Chondrocyte (in vitro differentiated cells): Measurements from ENCODE around the gene ECHS1. TPM values are rescaled to one million over a fixed set of nuclear protein-coding genes. Genes with fewer than 3 reads are reported as not detected.

Source experiments
- DNase-seq: peaks from one replicate; pipeline ENCODE4 v3.0.0; 2021; ENCODE audit warnings: mixed read lengths, low spot score
- H3K27ac Mint-ChIP-seq: one replicate; pipeline ENCODE4 v1.8.0; 2021; ENCODE audit warnings: mild to moderate bottlenecking, moderate library complexity, mixed read lengths; ENCODE audit not compliant: unreplicated experiment
- H3K27me3 Mint-ChIP-seq: 2 replicates; pipeline ENCODE4 v1.8.0; 2021; ENCODE audit warnings: low read depth, mixed read lengths
- H3K36me3 Mint-ChIP-seq: 2 replicates; pipeline ENCODE4 v1.8.0; 2021; ENCODE audit warnings: low read depth, mixed read lengths
- H3K4me1 Mint-ChIP-seq: 2 replicates; pipeline ENCODE4 v1.8.0; 2021; ENCODE audit warnings: low read depth, mild to moderate bottlenecking, mixed read lengths
- H3K4me3 Mint-ChIP-seq: one replicate; pipeline ENCODE4 v1.8.0; 2021; ENCODE audit warnings: mild to moderate bottlenecking, moderate library complexity, mixed read lengths; ENCODE audit not compliant: unreplicated experiment
- H3K9me3 Mint-ChIP-seq: 2 replicates; pipeline ENCODE4 v1.8.0; 2021; ENCODE audit warnings: low read depth, mixed read lengths
- total RNA-seq: library from RNA; stranded (reverse); gene quantifications from 3 replicates; pipeline ENCODE4 v1.2.1, GENCODE V29; 2021
- TF ChIP-seq, protein P1 (sequence below): fragments of 200-600 bp; sonication (generic); IDR thresholded peaks from 2 replicates; pipeline ENCODE4 v1.5.0; 2021; ENCODE audit warnings: antibody characterized with exemption, mild to moderate bottlenecking, moderate library complexity

The ECHS1 gene
- total RNA-seq, 1 donor from 2014 or later: 58.9 TPM

DNA sequence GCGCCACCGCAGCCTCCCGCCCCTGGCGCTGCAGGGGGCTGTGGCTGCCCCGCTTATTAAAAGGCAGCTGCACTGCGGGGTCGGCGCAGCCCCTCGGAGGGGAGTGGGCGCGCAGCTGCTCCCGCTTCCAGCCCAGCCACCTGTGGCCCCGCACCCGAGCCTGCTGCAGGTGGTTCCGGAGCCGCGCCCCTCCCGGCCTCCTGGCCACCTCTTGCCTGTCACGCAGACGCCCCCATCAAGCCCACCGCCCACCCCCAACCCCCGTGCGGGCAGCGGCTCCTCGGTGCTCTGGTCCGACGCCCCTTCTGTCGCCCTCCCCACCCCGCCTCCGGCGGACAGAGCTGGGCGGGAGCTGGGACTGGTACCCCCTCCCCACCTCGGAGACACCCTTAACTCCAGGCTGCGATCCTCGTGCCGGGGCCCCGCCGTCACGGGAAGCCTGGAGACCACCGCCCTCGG is 37.0 kb downstream of the ECHS1 start:
- H3K9me3 Mint-ChIP-seq: no peaks in the 10 kb centered on the region
- H3K27me3 Mint-ChIP-seq: peaks cover 22% of the 10 kb centered on the region
- no peaks in the 10 kb centered on the region for H3K36me3 Mint-ChIP-seq
- no peak overlapping the region for H3K4me3 Mint-ChIP-seq
- H3K27ac Mint-ChIP-seq: no peak overlapping the region
- TF ChIP-seq, protein P1, sequence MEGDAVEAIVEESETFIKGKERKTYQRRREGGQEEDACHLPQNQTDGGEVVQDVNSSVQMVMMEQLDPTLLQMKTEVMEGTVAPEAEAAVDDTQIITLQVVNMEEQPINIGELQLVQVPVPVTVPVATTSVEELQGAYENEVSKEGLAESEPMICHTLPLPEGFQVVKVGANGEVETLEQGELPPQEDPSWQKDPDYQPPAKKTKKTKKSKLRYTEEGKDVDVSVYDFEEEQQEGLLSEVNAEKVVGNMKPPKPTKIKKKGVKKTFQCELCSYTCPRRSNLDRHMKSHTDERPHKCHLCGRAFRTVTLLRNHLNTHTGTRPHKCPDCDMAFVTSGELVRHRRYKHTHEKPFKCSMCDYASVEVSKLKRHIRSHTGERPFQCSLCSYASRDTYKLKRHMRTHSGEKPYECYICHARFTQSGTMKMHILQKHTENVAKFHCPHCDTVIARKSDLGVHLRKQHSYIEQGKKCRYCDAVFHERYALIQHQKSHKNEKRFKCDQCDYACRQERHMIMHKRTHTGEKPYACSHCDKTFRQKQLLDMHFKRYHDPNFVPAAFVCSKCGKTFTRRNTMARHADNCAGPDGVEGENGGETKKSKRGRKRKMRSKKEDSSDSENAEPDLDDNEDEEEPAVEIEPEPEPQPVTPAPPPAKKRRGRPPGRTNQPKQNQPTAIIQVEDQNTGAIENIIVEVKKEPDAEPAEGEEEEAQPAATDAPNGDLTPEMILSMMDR: no peak
- peak; percentile 86 for DNase-seq
- H3K4me1 Mint-ChIP-seq: peaks cover 3% of the 10 kb centered on the region

DNA sequence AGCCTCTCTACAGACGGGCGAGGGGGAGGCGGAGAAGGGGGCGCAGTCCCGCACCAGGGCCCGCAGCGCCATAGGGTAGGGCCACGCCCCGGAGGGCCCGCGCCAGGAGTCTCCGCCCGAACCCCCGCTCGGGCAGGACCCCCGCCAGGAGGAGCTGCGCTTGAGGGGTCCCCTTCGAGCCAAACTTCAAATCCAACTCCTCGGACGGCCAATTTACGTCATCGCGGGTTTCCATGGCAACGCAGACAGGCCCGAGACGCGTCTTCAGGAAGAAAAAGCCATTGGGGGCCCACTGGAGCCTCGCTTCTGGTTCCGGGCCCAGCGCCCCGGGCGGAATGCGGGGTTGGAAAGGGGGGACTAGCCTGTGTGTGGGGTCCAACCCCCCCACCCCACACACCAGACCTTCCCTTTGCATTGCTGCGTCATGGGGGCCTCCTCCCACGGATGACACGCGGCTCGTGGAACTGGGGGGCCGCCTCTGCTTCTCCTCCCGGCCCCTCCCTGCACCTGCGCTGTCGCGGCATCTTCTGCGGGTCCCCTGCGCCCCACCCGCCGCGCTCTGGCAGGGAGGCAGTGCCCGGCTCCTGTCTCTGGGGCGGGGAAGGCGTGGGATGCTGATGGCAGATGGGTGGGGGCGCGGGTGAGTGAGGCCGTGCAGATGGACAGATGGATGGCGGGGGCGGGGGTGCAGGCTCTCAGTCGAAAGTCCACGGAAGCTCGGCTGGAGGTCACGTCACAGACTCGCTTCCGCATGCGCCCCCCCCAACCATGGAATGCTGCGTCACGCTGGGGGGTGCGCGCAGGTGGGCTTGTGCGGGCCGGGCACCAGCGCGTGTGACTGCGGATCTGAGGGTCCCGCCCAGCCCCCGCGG is 37.7 kb downstream of the ECHS1 start:
- no peaks in the 10 kb centered on the region for H3K9me3 Mint-ChIP-seq
- H3K27ac Mint-ChIP-seq: no peak overlapping the region
- peak; percentile 86 for DNase-seq
- TF ChIP-seq, protein P1: no peak
- no peaks in the 10 kb centered on the region for H3K36me3 Mint-ChIP-seq
- H3K4me1 Mint-ChIP-seq: peaks cover 3% of the 10 kb centered on the region
- peaks cover 22% of the 10 kb centered on the region for H3K27me3 Mint-ChIP-seq
- peak overlapping the region; percentile 70 for H3K4me3 Mint-ChIP-seq

DNA sequence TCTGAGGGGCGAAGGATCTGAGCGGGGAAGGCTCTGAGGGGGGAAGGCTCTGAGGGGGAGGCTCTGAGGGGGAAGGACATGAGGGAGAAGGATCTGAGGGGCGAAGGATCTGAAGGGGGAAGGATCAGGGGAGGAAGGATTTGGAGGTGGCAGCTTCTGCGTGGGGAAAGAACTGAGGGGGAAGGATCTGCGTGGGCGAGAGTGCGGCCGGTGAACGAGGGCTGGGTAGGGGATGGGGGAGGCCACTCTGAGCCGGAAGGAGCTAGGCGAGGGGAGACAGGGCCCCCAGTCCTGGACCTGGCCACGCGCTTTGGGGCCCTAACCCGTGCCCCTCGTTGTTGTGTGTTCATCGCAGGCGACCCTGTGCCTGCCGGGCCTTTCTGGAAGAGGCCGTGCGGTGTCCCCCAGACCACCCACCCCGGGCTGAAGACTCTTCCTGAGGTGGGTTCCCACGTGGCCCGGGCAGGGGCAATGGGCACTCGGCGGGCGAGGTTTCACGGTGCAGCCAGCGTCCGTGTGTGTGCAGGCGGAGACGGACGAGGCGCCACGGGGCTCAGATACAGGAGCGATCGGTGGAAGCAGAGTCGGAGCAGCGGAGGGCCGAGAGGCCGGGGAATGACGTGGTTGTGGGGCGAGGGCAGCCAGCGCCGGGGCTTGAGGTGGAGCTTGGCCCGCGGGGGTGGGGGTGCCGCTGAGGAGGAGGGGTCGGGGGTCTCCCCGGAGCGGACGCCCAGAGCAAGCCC is 38.5 kb downstream of the ECHS1 start:
- peaks cover 7% of the 10 kb centered on the region for H3K4me1 Mint-ChIP-seq
- DNase-seq: peak; percentile 94
- peak overlapping the region; percentile 70 for H3K4me3 Mint-ChIP-seq
- TF ChIP-seq, protein P1: no peak
- H3K9me3 Mint-ChIP-seq: no peaks in the 10 kb centered on the region
- peaks cover 22% of the 10 kb centered on the region for H3K27me3 Mint-ChIP-seq
- no peaks in the 10 kb centered on the region for H3K36me3 Mint-ChIP-seq
- H3K27ac Mint-ChIP-seq: no peak overlapping the region

DNA sequence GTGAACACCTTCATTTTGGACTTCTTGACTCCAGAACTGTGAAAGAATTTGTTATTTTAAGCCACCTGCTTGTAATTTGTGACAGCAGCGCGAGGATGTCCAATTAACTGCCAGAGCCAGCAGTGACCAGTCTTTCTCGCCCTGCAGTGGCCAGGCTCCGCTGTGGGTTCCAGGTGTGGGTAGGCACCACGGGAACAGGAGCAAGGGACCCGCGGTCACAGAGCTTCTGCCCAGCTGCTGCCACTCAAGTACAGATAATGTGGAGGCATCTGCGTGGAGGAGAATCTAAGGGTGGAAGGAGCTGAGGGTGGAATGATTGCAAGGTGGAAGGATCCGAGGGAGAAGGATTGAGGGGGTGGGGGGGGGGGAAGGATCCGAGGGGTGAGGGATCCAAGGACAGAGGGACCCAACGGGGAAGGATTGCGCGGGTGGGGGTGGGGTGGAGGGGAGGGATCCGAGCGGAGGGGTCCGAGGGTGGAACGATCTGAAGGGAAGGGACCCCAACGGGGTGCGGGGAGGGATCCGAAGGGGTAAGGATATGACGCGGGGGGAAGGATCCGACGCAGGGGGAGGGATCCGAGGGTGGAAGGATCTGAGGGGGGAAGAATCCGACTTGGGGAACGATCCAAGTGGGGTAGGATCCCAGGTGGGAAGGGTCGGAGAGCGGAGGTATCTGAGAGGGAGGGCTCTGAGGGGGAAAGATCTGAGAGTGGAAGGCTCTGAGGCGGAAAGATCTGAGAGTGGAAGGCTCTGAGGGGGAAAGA is 40.0 kb downstream of the ECHS1 start:
- Mint-ChIP-seq H3K36me3 (no peaks in the 10 kb centered on the region), H3K27ac (no peak overlapping the region), H3K9me3 (no peaks in the 10 kb centered on the region), H3K27me3 (peaks cover 22% of the 10 kb centered on the region), H3K4me3 (no peak overlapping the region), H3K4me1 (peaks cover 23% of the 10 kb centered on the region)
- DNase-seq: peak; percentile 77
- TF ChIP-seq, protein P1: no peak
